SK-N-SH (cell line): Measurements from ENCODE around the gene SERPINB13. TPM values are rescaled to one million over a fixed set of nuclear protein-coding genes. Genes with fewer than 3 reads are reported as not detected.

Experiments
- CTCF ChIA-PET: fragments of 300-600, 350-600 bp; formaldehyde crosslinking; extraction: SDS; loops from one replicate; lab custom pipeline; 2021; lab: Yijun Ruan, JAX
- POLR2A ChIA-PET: fragments of 350-600 bp; sonication (Branson Sonifier 250); formaldehyde crosslinking; extraction: SDS; loops from one replicate; lab custom pipeline; 2020; ENCODE audit warnings: antibody characterized with exemption, inconsistent platforms; lab: Yijun Ruan, JAX
- DNase-seq: peaks from one replicate; pipeline ENCODE4 v3.0.0; 2012
- H2AFZ ChIP-seq: fragments of 200-600 bp; sonication (generic); 2 replicates; pipeline ENCODE4 v1.8.1; 2016; ENCODE audit warnings: antibody characterized with exemption, mild to moderate bottlenecking, low read depth
- H3F3A ChIP-seq: fragments of 200-600 bp; sonication (generic); replicated peaks from 2 replicates; pipeline ENCODE3; 2016; ENCODE audit warnings: antibody characterized with exemption, mild to moderate bottlenecking; ENCODE audit not compliant: insufficient read depth
- H3K27ac ChIP-seq, 2 experiments: fragments of 200-500 bp in 1 of 2; fragments of 200-600 bp in 1 of 2; sonication (Bioruptor generic) in 1 of 2; sonication (generic), shearing (Covaris generic) in 1 of 2; 2 replicates each; pipeline versions ENCODE4 v1.5.1 to v1.6.1; 2014 to 2016; ENCODE audit warnings: low read depth in 2 of 2, inconsistent platforms in 1 of 2, low read length in 1 of 2, mild to moderate bottlenecking in 1 of 2, mixed read lengths in 1 of 2
- H3K27me3 ChIP-seq: fragments of 200-600 bp; sonication (generic), shearing (Covaris generic); 2 replicates; pipeline ENCODE4 v1.6.1; 2016; ENCODE audit warnings: mixed run types; ENCODE audit not compliant: insufficient read depth
- H3K36me3 ChIP-seq, 2 experiments: fragments of 200-500 bp in 1 of 2; fragments of 200-600 bp in 1 of 2; sonication (Bioruptor generic) in 1 of 2; sonication (generic) in 1 of 2; replicated peaks in 1 of 2; 2 replicates each; pipeline versions ENCODE3 to v1.5.1; 2014 to 2016; ENCODE audit warnings: low read length in 1 of 2, mild to moderate bottlenecking in 1 of 2; ENCODE audit not compliant: insufficient read depth in 2 of 2, control insufficient read depth in 1 of 2
- H3K4me1 ChIP-seq, 2 experiments: fragments of 200-500 bp in 1 of 2; fragments of 200-600 bp in 1 of 2; sonication (Bioruptor generic) in 1 of 2; sonication (generic), shearing (Covaris generic) in 1 of 2; 2 replicates each; pipeline versions ENCODE4 v1.5.1 to v1.6.1; 2014 to 2016; ENCODE audit warnings: low read depth in 1 of 2, low read length in 1 of 2, mixed run types in 1 of 2; ENCODE audit not compliant: insufficient read depth in 2 of 2, control insufficient read depth in 1 of 2
- H3K4me2 ChIP-seq: fragments of 200-600 bp; sonication (generic), shearing (Covaris generic); 2 replicates; pipeline ENCODE4 v1.6.1; 2017; ENCODE audit warnings: mixed run types
- H3K4me3 ChIP-seq, 2 experiments: fragments of 200-500 bp in 1 of 2; fragments of 200-600 bp in 1 of 2; sonication (Bioruptor generic) in 1 of 2; sonication (generic), shearing (Covaris generic) in 1 of 2; 2 replicates each; pipeline versions ENCODE4 v1.5.1 to v1.8.1; 2014 to 2016; ENCODE audit warnings: low read depth in 2 of 2, inconsistent platforms in 1 of 2, low read length in 1 of 2, mild to moderate bottlenecking in 1 of 2, mixed read lengths in 1 of 2, moderate library complexity in 1 of 2
- H3K79me2 ChIP-seq: fragments of 200-600 bp; sonication (generic); 2 replicates; pipeline ENCODE4 v1.8.1; 2017; ENCODE audit warnings: mild to moderate bottlenecking; ENCODE audit not compliant: insufficient read depth
- H3K9ac ChIP-seq: fragments of 200-600 bp; sonication (generic); 2 replicates; pipeline ENCODE4 v1.6.1; 2017; ENCODE audit warnings: mixed run types
- H3K9me2 ChIP-seq: fragments of 200-600 bp; sonication (generic); 2 replicates; pipeline ENCODE4 v1.6.1; 2017; ENCODE audit warnings: mixed run types
- H3K9me3 ChIP-seq: fragments of 200-600 bp; sonication (generic); 2 replicates; pipeline ENCODE4 v1.6.1; 2017; ENCODE audit warnings: mixed run types, mild to moderate bottlenecking, moderate library complexity
- H4K20me1 ChIP-seq: fragments of 200-600 bp; sonication (generic); 2 replicates; pipeline ENCODE4 v1.6.1; 2017; ENCODE audit warnings: mild to moderate bottlenecking, mixed run types; ENCODE audit not compliant: insufficient read depth
- CTCF ChIP-seq: fragments of 200-600 bp; sonication (generic); IDR thresholded peaks from 2 replicates; pipeline ENCODE4 v1.6.1; 2017; ENCODE audit warnings: antibody characterized with exemption, mild to moderate bottlenecking, moderate library complexity
- ELF1 ChIP-seq: IDR thresholded peaks from 2 replicates; pipeline ENCODE4 v1.4.0; 2012
- EP300 ChIP-seq, 2 experiments: IDR thresholded peaks; 2 replicates each; pipeline versions ENCODE4 v1.4.0 to v1.6.1; 2012; ENCODE audit warnings: borderline replicate concordance in 1 of 2, low read depth in 1 of 2, low read length in 1 of 2
- FOXM1 ChIP-seq: IDR thresholded peaks from 2 replicates; pipeline ENCODE4 v1.4.0; 2012; ENCODE audit warnings: low read depth, mild to moderate bottlenecking
- JUND ChIP-seq: IDR thresholded peaks from 2 replicates; pipeline ENCODE4 v1.4.0; 2012
- MEF2A ChIP-seq: IDR thresholded peaks from 2 replicates; pipeline ENCODE4 v1.4.0; 2012; ENCODE audit warnings: low read depth, borderline replicate concordance
- NFIC ChIP-seq: IDR thresholded peaks from 2 replicates; pipeline ENCODE4 v1.4.0; 2012; ENCODE audit warnings: borderline replicate concordance
- POLR2AphosphoS5 ChIP-seq: IDR thresholded peaks from 2 replicates; pipeline ENCODE4 v1.6.1; 2012; ENCODE audit warnings: low read depth, low read length
- RCOR1 ChIP-seq: fragments of 150-350 bp; IDR thresholded peaks from 2 replicates; pipeline ENCODE4 v1.6.1; 2017; ENCODE audit warnings: antibody characterized with exemption, low read length
- REST ChIP-seq: IDR thresholded peaks from 2 replicates; pipeline ENCODE4 v1.6.1; 2012; ENCODE audit warnings: mild to moderate bottlenecking, low read depth, low read length, moderate library complexity
- RXRA ChIP-seq: IDR thresholded peaks from 2 replicates; pipeline ENCODE4 v1.4.0; 2012; ENCODE audit warnings: low read depth, mild to moderate bottlenecking, borderline replicate concordance
- SIN3A ChIP-seq: IDR thresholded peaks from 2 replicates; pipeline ENCODE4 v1.6.1; 2012; ENCODE audit warnings: low read depth, mild to moderate bottlenecking, low read length, moderate library complexity, borderline replicate concordance
- USF1 ChIP-seq: IDR thresholded peaks from 2 replicates; pipeline ENCODE4 v1.4.0; 2012; ENCODE audit warnings: low read depth, borderline replicate concordance
- YY1 ChIP-seq: IDR thresholded peaks from 2 replicates; pipeline ENCODE4 v1.4.0; 2012; ENCODE audit warnings: low read depth, mild to moderate bottlenecking
- whole genome bisulfite sequencing: methylation state at CpG from one replicate; pipeline ENCODE4 v1.1.6; 2017; ENCODE audit warnings: low lambda C conversion rate; 5-methylcytosine and 5-hydroxymethylcytosine counted together
- polyA plus RNA-seq, 3 experiments: library from polyadenylated mRNA; depleted of rRNA; stranded (reverse); fragments of >200 nt; gene quantifications; 2 replicates each; pipeline ENCODE4 v1.2.3, GENCODE V29; 2012

SERPINB13 gene
- polyA plus RNA-seq, 1 of the 3 experiments (the other 2 are of a cell fraction) = not detected

GRCh38 chr18:63590966-63591695 is 4.0 kb downstream of the SERPINB13 start:
- Histone ChIP-seq H3K4me1 (no peaks in the 10 kb centered on the region; a peak in 1 of 4 replicates), H3K4me2 (no peak overlapping the region), H3K9ac (no peak overlapping the region), H4K20me1 (no peaks in the 10 kb centered on the region), H3F3A (no peaks in the 10 kb centered on the region), H3K27me3 (peaks cover 15% of the 10 kb centered on the region; the same call in 1 of the 2 replicates), H3K27ac (no peak overlapping the region), H3K79me2 (no peaks in the 10 kb centered on the region), H3K9me3 (no peaks in the 10 kb centered on the region), H3K36me3 (no peaks in the 10 kb centered on the region), H2AFZ (no peak overlapping the region), H3K9me2 (no peaks in the 10 kb centered on the region), H3K4me3 (no peak overlapping the region)
- POLR2A ChIA-PET = no interaction called here
- DNase-seq = no peak
- CTCF ChIA-PET = interaction anchor here (1.9 to 3.3 kb wide), 2 partner anchors 12 to 73 kb away, joined by 8 to 21 read pairs; no protein-coding TSS in a partner anchor
- 15% methylated on average over 3 of the region's 3 CpGs for WGBS
- TF ChIP-seq RXRA (no peak), FOXM1 (no peak)

GRCh38 chr18:63591725-63592124 is 4.6 kb downstream of the SERPINB13 start:
- CTCF ChIA-PET = interaction anchor here (1.9 to 3.3 kb wide), 2 partner anchors 13 to 73 kb away, joined by 8 to 21 read pairs; no protein-coding TSS in a partner anchor

GRCh38 chr18:63592471-63592870 is 5.3 kb downstream of the SERPINB13 start:
- Histone ChIP-seq H3F3A (no peaks in the 10 kb centered on the region), H2AFZ (no peak overlapping the region), H3K9me3 (no peaks in the 10 kb centered on the region), H3K4me2 (no peak overlapping the region), H3K9ac (no peak overlapping the region), H3K9me2 (no peaks in the 10 kb centered on the region), H4K20me1 (no peaks in the 10 kb centered on the region), H3K36me3 (no peaks in the 10 kb centered on the region), H3K27me3 (peaks cover 19% of the 10 kb centered on the region; the same call in 1 of the 2 replicates), H3K79me2 (no peaks in the 10 kb centered on the region), H3K27ac (no peak overlapping the region), H3K4me3 (no peak overlapping the region), H3K4me1 (no peaks in the 10 kb centered on the region; a peak in 1 of 4 replicates)
- CTCF ChIA-PET = interaction anchor here (3.3 kb wide), 1 partner anchor 14 kb away, joined by 21 read pairs; no protein-coding TSS in a partner anchor
- 0% methylated on average over 1 of the region's 1 CpG for WGBS
- no peak for DNase-seq
- POLR2A ChIA-PET = no interaction called here
- TF ChIP-seq YY1 (no peak), ELF1 (no peak), JUND (no peak), USF1 (no peak), SIN3A (no peak), CTCF (no peak), EP300 (IDR thresholded peaks at IDR 0.05; ENCODE audit: borderline replicate concordance in 1 of 2, low read depth in 1 of 2, low read length in 1 of 2) (no peak), NFIC (no peak), FOXM1 (no peak), REST (no peak), POLR2AphosphoS5 (no peak), RCOR1 (no peak), MEF2A (no peak)

More at GRCh38 chr18:63591725-63592124, 4.6 kb downstream of the SERPINB13 start:
- H3K79me2 ChIP-seq = no peaks in the 10 kb centered on the region
- no peak overlapping the region for H3K27ac ChIP-seq
- TF ChIP-seq POLR2AphosphoS5 = no peak
- no peak overlapping the region for H3K4me3 ChIP-seq
- no peak overlapping the region for H2AFZ ChIP-seq
- H3K4me1 ChIP-seq = no peaks in the 10 kb centered on the region; a peak in 1 of 4 replicates
- no peaks in the 10 kb centered on the region for H4K20me1 ChIP-seq
- WGBS = 18% methylated on average over 3 of the region's 3 CpGs
- H3K4me2 ChIP-seq = no peak overlapping the region
- no peaks in the 10 kb centered on the region for H3K9me3 ChIP-seq
- no peaks in the 10 kb centered on the region for H3F3A ChIP-seq
- POLR2A ChIA-PET = no interaction called here
- no peaks in the 10 kb centered on the region for H3K36me3 ChIP-seq
- H3K9ac ChIP-seq = no peak overlapping the region
- H3K9me2 ChIP-seq = no peaks in the 10 kb centered on the region
- peaks cover 15% of the 10 kb centered on the region; the same call in 1 of the 2 replicates for H3K27me3 ChIP-seq
- DNase-seq = no peak
